Measurements from ENCODE around the gene TLX1.
A peak's percentile ranks its signal among the peaks of the same experiment; 100 is the strongest.

TLX1 gene

DNA sequence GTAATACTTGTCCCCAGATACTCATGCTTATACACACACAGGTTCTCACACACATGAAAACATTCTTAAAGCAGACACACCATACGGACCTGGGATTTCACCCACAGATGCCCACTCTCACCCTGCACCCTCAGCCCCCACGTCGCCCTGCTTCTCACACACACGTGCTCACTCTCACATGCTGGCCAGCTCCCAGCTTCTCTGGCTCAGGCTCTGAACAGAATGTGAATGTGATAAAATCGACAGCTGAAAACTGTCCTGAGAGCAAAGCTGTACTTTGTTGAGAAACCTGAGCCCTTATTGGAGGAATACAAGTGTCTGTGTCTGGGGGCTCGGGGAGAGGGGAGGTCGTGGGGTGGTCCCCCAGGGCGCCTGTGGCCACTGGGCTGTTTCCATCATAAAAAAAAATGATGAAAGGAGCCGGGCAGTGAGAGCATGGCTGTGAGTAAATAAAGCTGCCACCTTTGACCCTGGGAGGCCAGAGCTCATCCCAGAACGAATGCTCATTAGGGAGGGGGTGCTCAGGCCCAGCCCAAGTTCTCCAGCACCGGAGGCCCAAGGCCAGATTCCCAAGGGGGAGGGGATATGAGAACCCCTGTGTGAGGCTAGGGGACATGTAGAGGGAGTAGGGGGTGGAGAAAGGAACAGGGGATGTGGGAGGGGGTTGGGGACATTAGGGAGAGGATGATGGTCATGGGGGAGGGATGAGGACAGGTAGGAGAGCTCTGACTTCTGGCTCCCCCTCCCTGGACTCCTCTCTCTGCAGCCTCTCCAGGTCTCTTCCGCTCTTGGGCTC is 18.1 kb upstream of the TLX1 start:
- no peak for DNase-seq

DNA sequence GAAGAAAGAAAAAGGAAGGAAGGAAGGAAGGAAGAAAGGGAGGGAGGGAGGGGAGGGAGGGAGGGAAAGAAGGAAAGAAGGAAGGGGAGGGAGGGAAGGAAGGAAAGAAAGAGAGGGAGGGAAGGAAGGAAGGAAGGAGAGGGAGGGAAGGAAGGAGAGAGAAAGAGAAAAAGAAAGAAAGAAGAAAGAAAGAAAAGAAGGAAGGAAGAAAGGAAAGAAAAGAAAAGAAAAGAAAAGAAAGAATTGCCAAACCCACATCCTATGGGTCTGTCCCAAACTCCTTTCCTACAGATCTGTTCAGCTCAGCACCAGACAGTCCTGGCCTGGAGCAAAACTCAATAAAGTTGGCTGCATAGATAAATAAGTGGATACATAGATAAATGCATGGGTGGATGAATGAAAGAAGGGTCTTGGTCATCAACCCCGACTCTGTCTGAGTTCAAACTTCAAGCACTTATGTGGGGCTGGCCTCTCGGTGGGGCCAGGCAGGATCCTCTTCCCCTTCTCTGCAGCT is 17.2 kb upstream of the TLX1 start:
- DNase-seq, result no peak

DNA sequence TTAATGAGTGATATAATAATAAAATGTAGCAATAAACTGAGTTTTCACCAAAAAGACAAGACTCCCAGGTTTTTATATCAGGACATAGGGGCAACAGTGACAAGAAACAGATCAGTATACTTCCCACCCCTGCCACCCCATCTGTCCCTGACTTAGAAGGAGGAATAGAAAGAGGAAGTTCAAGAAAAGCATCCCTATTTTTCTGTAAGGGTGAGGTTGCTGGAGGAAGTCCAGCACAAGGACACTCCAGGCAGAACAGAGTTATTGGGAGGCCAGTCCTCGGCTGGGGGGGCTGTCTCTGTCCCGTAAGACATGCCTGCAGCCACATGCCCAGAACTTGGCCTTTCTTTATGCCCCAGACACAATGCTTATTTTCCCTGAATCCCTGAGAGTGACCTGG is 16.5 kb upstream of the TLX1 start:
- no peak for DNase-seq

- DNase-seq, result no peak
These were observed 14.3 kb upstream of the TLX1 start for GRCh38 chr10:101116754-101117153.

- DNase-seq, result no peak
These were observed 13.1 kb upstream of the TLX1 start for GRCh38 chr10:101118031-101118430.

- DNase-seq, result no peak
These were observed 10.6 kb upstream of the TLX1 start for GRCh38 chr10:101120520-101120883.

DNA sequence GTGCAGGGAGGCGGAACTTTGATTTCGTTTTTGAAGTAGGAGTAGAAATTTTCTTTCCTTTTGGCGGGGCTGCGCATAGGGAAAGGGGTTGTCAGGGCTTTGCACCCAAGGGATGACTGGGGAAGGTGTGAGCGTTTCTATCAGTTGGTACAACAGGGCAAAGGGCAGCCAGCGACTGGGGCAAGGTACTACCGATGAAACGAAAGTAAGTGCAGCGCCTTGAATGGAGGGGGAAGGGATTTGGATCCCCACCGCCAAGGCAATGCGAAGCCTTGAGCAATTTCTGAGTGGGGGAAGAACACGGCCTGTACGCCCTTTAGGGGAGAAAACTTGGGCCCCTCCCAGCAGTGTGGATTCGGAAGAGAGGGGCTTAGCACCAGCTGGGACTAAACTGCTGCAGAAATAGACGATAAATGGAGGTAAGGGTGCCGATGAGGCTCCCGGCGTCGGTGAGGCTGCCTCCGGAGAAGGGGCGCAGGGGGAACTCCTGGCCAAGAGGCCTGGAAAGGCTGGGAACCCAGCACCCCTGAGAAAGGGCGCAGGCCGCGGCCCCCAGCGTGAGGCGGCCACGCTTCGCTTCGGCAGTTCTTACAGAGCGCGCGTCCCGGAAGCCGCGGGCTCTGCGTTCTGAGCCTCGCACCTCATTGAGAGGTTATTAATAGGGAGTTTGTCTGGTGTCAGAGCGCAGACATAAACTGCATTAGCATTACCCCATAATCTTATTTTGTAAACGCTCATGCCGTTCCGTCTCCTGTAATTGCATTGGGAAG is 10.0 kb upstream of the TLX1 start:
- peak; percentile 45 for DNase-seq

GRCh38 chr10:101121654-101122031 is 9.5 kb upstream of the TLX1 start:
- no peak for DNase-seq

DNA sequence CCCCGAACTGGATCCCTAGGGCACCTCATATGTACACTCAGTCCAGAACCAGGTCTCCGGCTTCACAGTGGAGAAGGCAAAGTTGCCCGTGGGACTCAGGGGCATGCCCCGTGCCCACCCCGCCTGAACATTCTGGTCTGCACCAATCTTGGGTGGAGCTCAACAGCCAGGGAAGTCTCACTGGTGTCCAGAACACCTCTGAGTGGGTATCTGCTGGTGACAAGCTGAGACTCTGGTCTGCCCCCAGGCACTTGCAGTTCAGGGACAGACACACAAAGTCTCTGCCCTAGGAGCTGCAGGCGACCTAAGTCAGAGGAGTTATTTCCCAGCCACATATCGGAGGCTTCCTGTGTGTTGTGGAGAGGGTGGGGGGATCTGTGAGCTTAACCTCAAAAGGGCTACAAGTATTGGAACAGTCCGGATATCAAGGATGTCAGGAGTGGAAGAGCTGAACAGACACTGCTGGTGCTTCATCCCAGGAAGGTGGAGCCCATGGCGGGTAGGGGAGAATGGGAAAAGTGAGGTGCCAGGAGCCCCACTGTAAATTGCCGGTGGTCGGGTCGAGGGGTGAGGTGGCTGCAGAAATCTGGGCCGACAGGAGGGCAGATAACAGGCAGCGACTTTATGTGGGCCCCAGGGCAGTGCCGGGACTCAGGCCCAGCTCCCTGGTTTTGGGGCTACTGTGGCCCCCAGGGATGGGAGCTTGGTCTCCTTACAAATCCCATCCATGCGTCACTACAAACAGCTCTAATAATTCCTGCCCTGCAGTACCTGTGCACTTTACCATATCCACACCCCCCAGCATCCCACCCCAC is 8.6 kb upstream of the TLX1 start:
- no peak for DNase-seq

DNA sequence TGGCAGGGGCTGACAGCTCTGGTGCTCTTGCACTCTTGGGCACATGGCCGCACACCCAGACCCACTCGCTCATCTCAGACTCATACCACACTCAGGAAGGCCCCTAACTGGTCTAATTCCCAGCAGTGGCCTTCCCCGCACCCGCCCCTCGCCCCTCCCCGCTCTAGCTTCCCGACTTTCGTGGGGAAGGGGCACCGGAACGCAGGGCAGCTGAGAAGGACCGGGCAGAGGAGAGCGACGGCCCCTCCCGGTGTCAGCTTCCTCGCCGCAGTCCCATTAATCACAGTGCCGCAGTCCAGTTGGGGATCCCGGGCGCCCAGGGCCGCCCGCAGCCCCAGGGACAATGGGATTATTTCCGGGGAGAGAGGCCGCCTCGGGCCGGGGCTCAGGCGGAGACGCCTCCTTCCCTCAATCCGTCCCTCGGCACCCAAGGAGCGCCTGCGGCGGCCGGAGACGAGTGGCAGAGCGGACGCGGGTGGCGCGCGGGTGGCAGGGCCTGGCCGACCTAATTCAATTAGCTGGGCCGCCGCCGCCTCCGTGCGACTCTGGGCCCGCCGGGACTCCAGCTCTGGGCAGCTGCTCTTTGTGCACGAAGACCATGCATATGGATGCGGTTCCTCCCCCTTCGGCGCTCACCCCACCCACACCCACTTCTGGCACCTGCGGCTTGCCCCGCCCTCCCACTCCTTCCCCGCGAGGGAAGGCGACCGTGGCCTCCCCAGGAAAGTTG is 7.8 kb upstream of the TLX1 start:
- no peak for DNase-seq

DNA sequence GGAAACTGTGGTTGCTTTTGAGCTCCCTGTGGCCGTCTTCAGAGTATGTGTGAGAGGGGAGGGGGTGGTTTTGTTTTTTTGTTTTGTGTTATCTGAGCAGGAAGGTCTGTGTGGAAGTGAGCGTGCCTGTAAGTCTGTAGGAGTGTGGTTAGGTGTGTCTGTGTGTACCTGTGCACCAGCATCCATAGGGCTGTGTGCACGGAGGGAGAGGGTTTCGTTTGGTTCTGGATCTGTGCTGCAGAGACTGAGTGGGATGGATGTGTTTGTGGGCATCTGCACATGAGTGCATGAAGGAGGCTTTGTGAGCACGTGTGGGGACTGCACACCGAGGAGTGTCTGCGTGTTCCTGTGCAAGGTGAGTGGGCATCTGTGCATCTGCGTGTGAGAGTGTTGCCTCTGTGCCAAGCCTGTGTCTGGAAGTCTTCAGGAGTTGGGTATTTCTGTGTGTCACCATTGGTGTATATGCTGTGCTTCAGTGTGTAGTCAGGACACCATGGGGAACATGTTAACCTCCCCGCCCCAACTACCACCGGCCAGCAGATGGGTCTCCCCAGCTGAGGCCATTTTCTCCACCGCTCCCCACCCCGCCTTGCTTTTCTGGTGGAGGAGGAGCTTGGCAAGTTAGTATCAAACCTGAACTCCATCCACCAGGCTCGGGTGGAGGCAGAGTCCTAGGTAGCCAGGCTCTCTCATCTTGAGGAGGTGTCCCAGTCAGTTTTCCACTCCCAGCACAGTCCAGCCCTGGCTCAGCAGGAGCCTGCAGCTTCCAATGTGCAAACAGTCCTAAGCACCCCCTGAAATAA is 7.1 kb upstream of the TLX1 start:
- no peak for DNase-seq

GRCh38 chr10:101124933-101125332 is 6.2 kb upstream of the TLX1 start:
- DNase-seq, result no peak

DNA sequence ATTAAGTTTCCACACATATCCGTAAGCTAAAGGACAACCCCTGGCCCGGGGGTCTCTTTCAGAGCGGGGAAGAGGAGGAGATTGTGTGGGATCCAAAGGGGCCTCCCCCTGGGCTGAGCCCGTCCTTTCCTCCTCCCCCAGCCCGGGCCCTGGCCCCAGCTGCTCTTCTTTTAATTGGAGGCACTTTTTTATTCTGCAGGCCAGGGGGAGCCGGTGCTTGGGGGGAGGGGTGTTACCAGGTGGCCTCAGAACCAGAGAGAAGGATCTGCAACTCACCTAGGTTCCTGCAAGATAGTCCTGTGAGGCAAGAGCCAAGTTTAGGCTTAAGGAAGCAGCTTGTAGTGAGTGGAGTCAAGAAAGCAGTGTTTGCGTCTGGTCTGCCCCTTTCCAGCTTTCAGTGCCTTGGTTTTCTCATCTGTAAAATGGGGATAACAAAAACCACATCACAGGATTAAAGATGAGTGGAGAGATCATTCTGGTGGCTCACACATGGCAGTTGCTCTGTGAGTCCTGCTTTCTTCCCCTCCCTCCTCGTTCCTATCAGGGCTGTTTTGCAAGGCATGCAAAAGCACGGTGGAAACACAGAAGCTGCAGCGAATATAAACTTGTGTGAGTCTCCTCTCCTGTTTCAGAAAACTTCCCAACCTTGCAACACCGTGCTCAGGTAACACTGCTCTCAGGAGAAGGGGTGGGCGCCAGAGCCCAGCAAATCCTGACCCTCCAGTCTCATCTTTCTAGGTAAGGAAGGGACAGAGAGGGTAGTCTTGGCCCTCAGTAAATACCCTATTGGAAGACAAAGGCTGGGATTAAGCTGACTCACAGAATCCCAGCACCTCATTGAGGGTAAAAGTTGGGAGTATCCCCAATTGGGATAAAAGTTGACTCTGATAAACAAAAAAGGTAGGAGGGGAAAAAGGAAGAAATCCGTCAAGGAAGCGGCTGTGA is 4.1 kb upstream of the TLX1 start:
- no peak for DNase-seq

- no peak for DNase-seq
These were observed 959 bp upstream of the TLX1 start for GRCh38 chr10:101130141-101130540.

GRCh38 chr10:101131962-101132635 is 999 bp downstream of the TLX1 start:
- DNase-seq, result no peak

DNA sequence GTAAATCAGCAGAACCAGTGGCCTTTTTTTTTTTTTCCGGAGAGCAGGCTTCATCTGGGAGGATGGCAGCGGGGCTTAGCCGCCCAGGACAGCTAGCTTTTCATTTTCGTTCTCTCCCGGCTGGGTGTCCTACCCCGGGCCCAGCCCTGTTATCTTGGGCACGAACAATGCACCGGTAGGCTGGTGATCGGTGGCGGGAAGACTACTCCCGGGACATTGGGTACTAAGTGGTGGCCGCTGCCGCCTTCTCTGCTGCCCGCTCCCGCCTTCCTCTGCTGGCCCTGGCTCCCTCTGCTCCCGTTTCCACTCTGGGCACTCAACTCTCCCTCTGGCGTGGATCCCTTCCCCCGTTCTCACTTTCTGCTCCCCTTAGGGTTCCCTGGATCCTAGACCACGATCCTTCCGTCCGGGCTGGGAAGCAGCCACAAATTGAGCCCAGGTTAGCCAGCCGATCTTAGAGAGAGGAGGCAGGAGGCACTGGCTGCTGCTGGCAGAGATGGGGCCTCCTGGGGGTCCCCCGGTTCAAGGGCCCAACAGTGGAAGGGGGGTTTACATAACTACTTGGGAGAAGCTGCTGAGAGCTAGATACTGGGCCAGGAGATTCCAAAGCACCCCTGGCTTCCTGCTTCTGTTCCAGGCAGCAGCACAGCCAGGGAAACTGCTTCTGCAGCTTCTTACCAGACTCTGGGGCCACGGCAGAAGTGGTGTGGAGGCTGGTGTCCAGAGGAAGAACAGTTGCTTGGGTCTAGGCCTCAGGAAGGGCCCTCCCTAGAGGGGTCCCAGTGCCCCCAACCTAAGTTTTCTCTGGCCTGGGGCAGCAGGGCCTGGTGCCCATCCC is 1.8 kb downstream of the TLX1 start:
- DNase-seq, result no peak

DNA sequence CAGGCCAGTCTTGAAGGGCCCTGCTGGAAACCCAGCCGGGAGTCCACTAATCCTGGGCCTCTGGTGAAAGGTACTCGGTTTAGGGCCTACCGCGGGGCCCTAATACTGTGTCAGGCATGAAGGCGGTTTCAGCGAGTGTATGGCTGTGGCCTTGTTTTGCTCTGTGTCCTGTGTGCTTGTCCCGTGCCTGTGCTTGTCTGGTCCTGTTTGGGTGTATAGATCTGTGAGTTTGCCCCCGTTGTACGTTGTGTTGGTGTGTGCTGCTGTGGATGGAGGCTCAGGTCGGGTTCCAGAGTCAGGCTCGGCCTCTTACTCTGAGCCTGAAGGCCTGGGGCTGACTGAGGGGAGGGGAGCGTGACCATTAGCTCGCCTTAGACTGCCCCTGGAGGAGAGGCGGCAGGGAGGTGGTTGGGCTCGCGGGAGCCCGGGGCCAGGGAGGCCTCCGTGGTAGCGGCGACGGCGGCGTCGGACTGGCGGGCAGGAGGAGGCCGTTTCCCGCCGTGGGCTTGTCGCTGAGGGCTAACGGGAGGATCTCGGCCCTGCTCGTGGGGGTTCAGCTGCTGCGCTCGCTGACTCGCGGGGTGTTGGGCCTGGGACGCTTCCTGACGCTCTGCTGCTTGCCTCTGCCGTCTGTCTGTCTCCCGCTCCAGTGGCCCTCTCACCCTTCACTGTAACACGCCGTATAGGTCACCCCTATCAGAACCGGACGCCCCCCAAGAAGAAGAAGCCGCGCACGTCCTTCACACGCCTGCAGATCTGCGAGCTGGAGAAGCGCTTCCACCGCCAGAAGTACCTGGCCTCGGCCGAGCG is 2.6 kb downstream of the TLX1 start:
- no peak for DNase-seq

Data from stimulated activated CD4-positive, alpha-beta T cell treated with anti-CD3 and anti-CD28 coated beads, Interleukin-4, amount 100 ng/mL, for 1 hour (primary cell).